Activated CD4-positive, alpha-beta T cell treated with anti-CD3 and anti-CD28 coated beads, Interleukin-2, amount 50 U/mL, for 24 hours (primary cell): Measurements from ENCODE around the gene COL5A2.

Source experiments
- DNase-seq, 2 donors: peaks; one replicate each; pipeline ENCODE4 v3.0.0-alpha.2; 2020; ENCODE audit warnings: low read depth in 1 of 2, low spot score in 1 of 2

COL5A2 gene

DNA sequence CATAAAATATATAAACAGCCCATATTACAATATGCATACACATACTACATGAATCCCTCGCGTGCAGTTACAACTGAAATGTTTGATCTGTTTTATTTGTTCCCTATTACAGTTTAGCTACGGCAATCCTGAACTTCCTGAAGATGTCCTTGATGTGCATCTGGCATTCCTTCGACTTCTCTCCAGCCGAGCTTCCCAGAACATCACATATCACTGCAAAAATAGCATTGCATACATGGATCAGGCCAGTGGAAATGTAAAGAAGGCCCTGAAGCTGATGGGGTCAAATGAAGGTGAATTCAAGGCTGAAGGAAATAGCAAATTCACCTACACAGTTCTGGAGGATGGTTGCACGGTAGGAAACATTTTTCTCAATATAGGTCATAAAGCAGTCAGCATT lies 169.0 kb downstream of the COL5A2 start:
- no peak for DNase-seq

DNA sequence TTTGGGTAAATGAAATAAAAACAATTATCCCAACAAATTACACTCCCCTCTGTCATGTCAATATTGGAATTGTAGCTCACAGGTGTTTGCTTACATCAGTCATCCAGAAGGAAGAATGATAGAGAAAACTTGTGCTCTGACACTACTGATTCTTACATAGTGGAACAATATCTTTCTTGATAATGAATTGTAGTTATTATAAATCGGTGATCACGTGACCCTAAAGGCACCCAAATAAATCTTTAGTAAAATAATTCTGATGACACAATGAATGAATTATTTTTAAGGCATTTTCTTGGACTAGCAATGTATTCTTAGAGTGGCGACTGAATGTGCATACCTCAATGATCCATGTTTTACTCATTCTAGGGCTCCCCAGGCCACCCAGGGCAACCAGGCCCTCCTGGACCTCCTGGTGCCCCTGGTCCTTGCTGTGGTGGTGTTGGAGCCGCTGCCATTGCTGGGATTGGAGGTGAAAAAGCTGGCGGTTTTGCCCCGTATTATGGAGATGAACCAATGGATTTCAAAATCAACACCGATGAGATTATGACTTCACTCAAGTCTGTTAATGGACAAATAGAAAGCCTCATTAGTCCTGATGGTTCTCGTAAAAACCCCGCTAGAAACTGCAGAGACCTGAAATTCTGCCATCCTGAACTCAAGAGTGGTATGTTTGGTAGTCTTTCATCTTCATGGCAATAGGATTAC lies 170.9 kb downstream of the COL5A2 start:
- no peak for DNase-seq

DNA sequence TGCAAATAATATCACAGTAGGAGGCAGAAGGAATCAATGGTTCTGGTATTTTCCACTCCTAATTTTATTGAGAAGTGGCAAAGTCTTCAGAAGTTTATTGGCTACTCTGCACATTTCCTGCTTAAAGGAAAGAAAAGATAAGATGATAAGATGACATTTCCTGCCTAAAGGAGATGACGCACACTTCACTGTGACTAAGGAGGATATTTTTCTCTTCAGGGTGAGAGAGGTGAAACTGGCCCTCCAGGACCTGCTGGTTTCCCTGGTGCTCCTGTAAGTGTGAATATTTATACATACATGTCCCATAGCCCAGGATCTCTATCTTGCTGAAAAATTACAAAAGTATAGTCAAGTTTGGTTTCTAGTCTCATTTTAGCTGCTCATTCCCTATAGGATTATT lies 177.5 kb downstream of the COL5A2 start:
- no peak for DNase-seq

DNA sequence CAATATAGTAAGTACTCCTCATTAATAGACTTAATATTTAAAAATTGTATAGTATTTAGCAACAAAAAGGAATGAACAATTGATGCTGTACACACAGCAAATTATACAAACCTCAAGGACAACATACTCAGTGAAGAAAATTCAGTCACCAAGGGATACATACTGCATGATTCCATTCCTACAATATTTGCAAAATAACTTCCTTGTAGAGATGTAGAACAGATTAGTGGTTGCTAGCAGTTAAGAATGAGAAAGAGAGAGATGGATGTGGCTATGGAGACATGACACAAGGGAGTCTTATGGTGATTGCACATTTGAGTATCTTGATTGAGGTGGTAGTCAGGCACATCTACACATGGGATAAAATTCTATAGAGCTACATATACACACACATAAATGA lies 179.3 kb downstream of the COL5A2 start:
- no peak for DNase-seq

DNA sequence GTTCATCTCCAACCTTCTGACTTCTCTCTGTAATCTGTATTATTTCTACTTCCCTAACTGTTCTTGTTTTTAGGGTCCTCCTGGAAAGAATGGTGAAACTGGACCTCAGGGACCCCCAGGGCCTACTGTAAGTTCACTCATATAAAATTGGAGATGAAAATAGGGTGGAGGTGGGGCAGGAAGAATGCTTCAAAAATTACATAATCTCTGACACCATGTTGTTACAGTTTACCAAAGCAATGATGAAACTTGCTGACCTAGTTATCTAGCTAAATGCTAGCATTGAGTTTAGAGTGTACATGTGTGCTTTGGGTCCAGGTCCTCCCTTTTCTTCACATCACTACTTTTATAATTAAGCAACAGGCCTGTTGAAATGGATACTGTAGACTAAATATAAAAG lies 182.3 kb downstream of the COL5A2 start:
- no peak for DNase-seq

DNA sequence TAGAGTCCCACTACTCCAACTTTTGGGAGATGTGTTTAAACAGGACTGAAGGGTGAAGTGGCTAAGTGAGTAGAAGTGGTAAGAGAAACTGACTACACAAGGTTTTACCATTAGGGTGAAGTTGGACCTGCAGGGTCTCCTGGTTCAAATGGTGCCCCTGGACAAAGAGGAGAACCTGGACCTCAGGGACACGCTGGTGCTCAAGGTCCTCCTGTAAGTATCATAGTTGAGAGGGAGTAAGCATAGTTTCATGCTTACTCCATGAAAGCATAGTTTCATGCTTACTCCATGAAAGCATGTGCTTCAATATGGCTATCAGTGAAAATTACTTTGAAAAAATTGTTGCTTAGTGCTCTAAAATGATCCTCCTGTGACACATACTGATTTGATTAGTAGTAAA lies 186.3 kb downstream of the COL5A2 start:
- DNase-seq = no peak

DNA sequence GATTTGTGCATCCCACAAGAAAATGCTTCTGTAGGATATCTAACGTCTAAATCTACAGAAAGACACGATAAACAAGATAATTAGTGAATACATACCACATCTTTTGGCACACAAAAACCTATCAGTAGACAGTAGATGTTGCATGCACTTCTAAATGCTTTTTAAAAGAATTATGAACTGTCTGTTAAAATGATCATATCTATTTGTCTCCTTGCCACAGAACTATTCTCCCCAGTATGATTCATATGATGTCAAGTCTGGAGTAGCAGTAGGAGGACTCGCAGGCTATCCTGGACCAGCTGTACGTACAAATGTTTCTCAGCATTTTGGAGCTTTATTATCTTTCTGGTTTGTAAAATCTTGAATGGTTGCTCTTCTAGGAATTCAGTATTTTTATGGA lies 192.7 kb downstream of the COL5A2 start:
- DNase-seq = no peak

DNA sequence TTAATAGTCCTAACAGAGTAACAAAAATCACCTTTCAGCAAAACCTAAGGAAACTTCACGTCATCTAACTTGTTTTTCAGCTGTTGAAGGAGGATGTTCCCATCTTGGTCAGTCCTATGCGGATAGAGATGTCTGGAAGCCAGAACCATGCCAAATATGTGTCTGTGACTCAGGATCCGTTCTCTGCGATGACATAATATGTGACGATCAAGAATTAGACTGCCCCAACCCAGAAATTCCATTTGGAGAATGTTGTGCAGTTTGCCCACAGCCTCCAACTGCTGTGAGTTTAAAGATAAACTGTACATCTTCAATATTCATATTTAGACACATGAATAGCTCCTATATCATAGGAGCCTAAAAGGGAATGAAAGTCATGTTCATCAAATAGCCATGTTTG lies 194.9 kb downstream of the COL5A2 start:
- no peak for DNase-seq

DNA sequence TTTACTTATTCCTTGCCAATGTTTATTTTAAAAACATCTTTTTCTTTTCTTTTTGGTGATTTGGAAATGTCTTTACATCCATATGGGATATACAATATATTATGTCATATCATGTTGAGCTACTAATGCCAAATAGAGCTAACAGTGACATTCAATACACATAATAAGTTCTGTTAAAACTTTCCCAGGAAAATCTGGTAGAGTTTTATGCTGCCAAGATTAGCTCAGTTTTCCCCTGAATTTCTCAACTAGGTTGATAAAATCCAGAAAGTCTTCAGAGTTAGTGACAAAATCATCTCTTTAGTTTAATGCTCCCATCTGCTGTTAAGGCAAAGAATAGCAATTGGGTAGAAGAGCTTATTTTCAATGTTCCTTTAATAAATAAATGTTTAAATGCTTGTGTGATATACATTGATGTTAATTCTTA lies 195.5 kb downstream of the COL5A2 start:
- no peak for DNase-seq

DNA sequence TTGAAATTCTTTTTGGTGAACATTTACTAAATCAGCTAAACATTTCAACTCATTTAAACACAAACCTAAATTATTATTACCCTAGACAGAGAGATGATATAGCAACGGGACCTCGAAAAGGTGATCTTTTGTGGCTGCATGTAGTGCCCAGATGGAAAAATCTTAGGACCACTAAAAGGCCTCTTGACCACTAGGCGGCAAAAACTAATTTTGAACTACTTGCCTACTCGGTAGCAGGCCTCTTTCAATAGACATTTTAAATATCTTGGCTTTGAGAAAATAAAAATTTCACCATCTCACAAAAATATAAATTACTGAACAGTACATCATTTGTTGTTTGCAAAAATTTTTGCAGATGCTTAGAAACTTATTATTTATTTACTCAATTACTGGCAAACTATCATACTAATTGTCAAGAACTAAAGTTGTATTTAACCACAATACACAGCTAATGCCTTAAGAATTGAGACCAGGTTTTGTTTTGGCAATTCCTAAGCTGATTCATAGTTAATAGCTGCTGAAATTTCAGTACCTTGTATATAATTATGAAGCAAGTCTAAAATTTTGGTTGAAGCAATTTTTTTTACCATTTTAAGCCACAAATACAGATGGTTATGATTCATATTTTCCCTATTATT lies 196.0 kb downstream of the COL5A2 start:
- no peak for DNase-seq
